Measurements from ENCODE around the gene TIGAR.

Gene TIGAR

GRCh38 chr12:4379405-4379804 is 58.4 kb downstream of the TIGAR start, which contains the start of gene FGF23:
Gene FGF23, minus strand, starts transcription at chr12:4379712. Its CDS starts 130 bp downstream, at chr12:4379582.
- Histone ChIP-seq H3K27ac (ENCODE audit: low read depth, low read length) (no peak within 1 kb of the TSS), H3K9me3 (ENCODE audit: insufficient read depth, low read length) (no peaks in the 10 kb centered on the region), H3K36me3 (ENCODE audit: low read length) (no peaks in the 10 kb centered on the region), H3K27me3 (ENCODE audit: low read length) (no peaks in the 10 kb centered on the region), H3K9ac (ENCODE audit: low read length) (no peak within 1 kb of the TSS), H3K4me3 (ENCODE audit: insufficient read depth, low read length, poor library complexity, severe bottlenecking) (no peak within 1 kb of the TSS), H4K20me1 (ENCODE audit: low read depth, low read length) (no peaks in the 10 kb centered on the region), H2AFZ (ENCODE audit: low read depth, low read length, severe bottlenecking) (no peak within 1 kb of the TSS), H3K79me2 (ENCODE audit: insufficient read depth, low read length) (no peaks in the 10 kb centered on the region), H3K4me2 (ENCODE audit: low read depth, low read length, poor library complexity, severe bottlenecking) (no peak within 1 kb of the TSS), H3K9me2 (replicated peaks; ENCODE audit: insufficient read depth, low read length) (no peaks in the 10 kb centered on the region), H3F3A (ENCODE audit: insufficient read depth) (no peaks in the 10 kb centered on the region)
- no peak for TF ChIP-seq EZH2phosphoT487 (conservative IDR thresholded peaks at IDR 0.05; ENCODE audit: low read length)
- TF ChIP-seq CTCF (IDR thresholded peaks at IDR 0.05; ENCODE audit: insufficient read depth, low read length, poor library complexity, severe bottlenecking): no peak

GRCh38 chr12:4380332-4380731 is 59.3 kb downstream of the TIGAR start:
- H3K27me3 ChIP-seq (ENCODE audit: low read length): no peaks in the 10 kb centered on the region

GRCh38 chr12:4383304-4383865 is 62.4 kb downstream of the TIGAR start:
- Histone ChIP-seq H3K9ac (ENCODE audit: low read length) (no peak overlapping the region), H3K36me3 (ENCODE audit: low read length) (no peaks in the 10 kb centered on the region), H3K9me3 (ENCODE audit: insufficient read depth, low read length) (no peaks in the 10 kb centered on the region), H3K27me3 (ENCODE audit: low read length) (no peaks in the 10 kb centered on the region), H3K9me2 (replicated peaks; ENCODE audit: insufficient read depth, low read length) (no peaks in the 10 kb centered on the region), H4K20me1 (ENCODE audit: low read depth, low read length) (no peaks in the 10 kb centered on the region), H3K79me2 (ENCODE audit: insufficient read depth, low read length) (no peaks in the 10 kb centered on the region), H3K4me2 (ENCODE audit: low read depth, low read length, poor library complexity, severe bottlenecking) (no peak overlapping the region), H3F3A (ENCODE audit: insufficient read depth) (no peaks in the 10 kb centered on the region), H3K4me3 (ENCODE audit: insufficient read depth, low read length, poor library complexity, severe bottlenecking) (no peak overlapping the region), H2AFZ (ENCODE audit: low read depth, low read length, severe bottlenecking) (no peak overlapping the region), H3K27ac (ENCODE audit: low read depth, low read length) (no peak overlapping the region)
- TF ChIP-seq CTCF (IDR thresholded peaks at IDR 0.05; ENCODE audit: insufficient read depth, low read length, poor library complexity, severe bottlenecking): no peak
- TF ChIP-seq EZH2phosphoT487 (conservative IDR thresholded peaks at IDR 0.05; ENCODE audit: low read length): no peak

More at GRCh38 chr12:4380332-4380731, 59.3 kb downstream of the TIGAR start:
- Histone ChIP-seq H3K9me2 (replicated peaks; ENCODE audit: insufficient read depth, low read length) (no peaks in the 10 kb centered on the region), H3K36me3 (ENCODE audit: low read length) (no peaks in the 10 kb centered on the region), H4K20me1 (ENCODE audit: low read depth, low read length) (no peaks in the 10 kb centered on the region), H3K9ac (ENCODE audit: low read length) (no peak overlapping the region), H3K27ac (ENCODE audit: low read depth, low read length) (no peak overlapping the region), H3F3A (ENCODE audit: insufficient read depth) (no peaks in the 10 kb centered on the region), H3K4me3 (ENCODE audit: insufficient read depth, low read length, poor library complexity, severe bottlenecking) (no peak overlapping the region), H3K9me3 (ENCODE audit: insufficient read depth, low read length) (no peaks in the 10 kb centered on the region), H3K4me2 (ENCODE audit: low read depth, low read length, poor library complexity, severe bottlenecking) (no peak overlapping the region), H3K79me2 (ENCODE audit: insufficient read depth, low read length) (no peaks in the 10 kb centered on the region), H2AFZ (ENCODE audit: low read depth, low read length, severe bottlenecking) (no peak overlapping the region)
- TF ChIP-seq EZH2phosphoT487 (conservative IDR thresholded peaks at IDR 0.05; ENCODE audit: low read length) (no peak), CTCF (IDR thresholded peaks at IDR 0.05; ENCODE audit: insufficient read depth, low read length, poor library complexity, severe bottlenecking) (no peak)
